Thymus (tissue), 11 donors: ENCODE results near the gene MICU2. TPM values are rescaled to one million over a fixed set of nuclear protein-coding genes. Genes with fewer than 3 reads are reported as not detected.
"Not testable (repeated sequence)": the region's sequence is repeated elsewhere in the genome, so short reads cannot be mapped to it uniquely, and the experiment has no call there.

Source experiments
- DNase-seq, 9 donors: peaks; one replicate each; pipeline ENCODE4 v3.0.0-alpha.2; 2013; ENCODE audit warnings: low spot score in 9 of 9, low read depth in 6 of 9, missing footprints in 1 of 9
- H3K27ac ChIP-seq, 2 donors: one replicate each; pipeline ENCODE4 v1.5.1; 2013; ENCODE audit warnings: control low read depth in 1 of 2, low read depth in 1 of 2, low read length in 1 of 2, mild to moderate bottlenecking in 1 of 2, moderate library complexity in 1 of 2
- H3K27me3 ChIP-seq, 2 donors: one replicate each; pipeline ENCODE4 v1.5.1; 2013; ENCODE audit warnings: low read length in 1 of 2; ENCODE audit not compliant: control insufficient read depth in 2 of 2, insufficient read depth in 1 of 2
- H3K36me3 ChIP-seq, 2 donors: one replicate each; pipeline ENCODE4 v1.5.1; 2013; ENCODE audit warnings: low read length in 1 of 2, mild to moderate bottlenecking in 1 of 2, moderate library complexity in 1 of 2; ENCODE audit not compliant: control insufficient read depth in 2 of 2, insufficient read depth in 2 of 2
- H3K4me1 ChIP-seq, 2 donors: one replicate each; pipeline ENCODE4 v1.5.1; 2013; ENCODE audit warnings: low read length in 2 of 2; ENCODE audit not compliant: control insufficient read depth in 2 of 2, insufficient read depth in 2 of 2
- H3K4me3 ChIP-seq, 2 donors: one replicate each; pipeline ENCODE4 v1.5.1; 2013; ENCODE audit warnings: low read length in 2 of 2, control low read depth in 1 of 2, mild to moderate bottlenecking in 1 of 2
- H3K9me3 ChIP-seq, 2 donors: one replicate each; pipeline ENCODE4 v1.5.1; 2013; ENCODE audit warnings: low read length in 1 of 2, mild to moderate bottlenecking in 1 of 2; ENCODE audit not compliant: control insufficient read depth in 2 of 2, insufficient read depth in 1 of 2
- WGBS: extraction: QIAGEN DNeasy Blood & Tissue Kit; methylation state at CpG from one replicate; pipeline ENCODE4 v1.1.7; 2013; 5-methylcytosine and 5-hydroxymethylcytosine counted together
- polyA plus RNA-seq: library from polyadenylated mRNA; stranded (reverse); fragments of 200-250 nt; gene quantifications from one replicate; pipeline ENCODE4 v1.2.3, GENCODE V29; 2013
- total RNA-seq: library from RNA; stranded (reverse); fragments of 120-200 nt; gene quantifications from one replicate; pipeline ENCODE4 v1.2.4, GENCODE V29; 2013
- donor health status: healthy.

The MICU2 gene
- total and polyA plus RNA-seq, 2 donors, result 47.5 to 80.0 TPM

- 98% methylated on average over 5 of the region's 5 CpGs for WGBS
These were observed 15.6 kb downstream of the MICU2 start for GRCh38 chr13:21588411-21588810.

GRCh38 chr13:21584973-21585592, 18.9 kb downstream of the MICU2 start:
- WGBS, result 99% methylated on average over 1 of the region's 1 CpG
- peaks cover 0 to under 1% of the 10 kb centered on the region in 2 donors for H3K4me1 ChIP-seq
- H3K9me3 ChIP-seq, result peaks cover 0 to 2% of the 10 kb centered on the region in 2 donors
- H3K27me3 ChIP-seq, result no peaks in the 10 kb centered on the region
- H3K27ac ChIP-seq, result no peak overlapping the region
- H3K36me3 ChIP-seq, result no peaks in the 10 kb centered on the region
- H3K4me3 ChIP-seq, result no peak overlapping the region
- no peak for DNase-seq

More at GRCh38 chr13:21588411-21588810, 15.6 kb downstream of the MICU2 start:
- not testable (repeated sequence) for H3K36me3 ChIP-seq, H3K27ac ChIP-seq, DNase-seq, H3K9me3 ChIP-seq, H3K27me3 ChIP-seq, H3K4me3 ChIP-seq, H3K4me1 ChIP-seq

- Histone ChIP-seq H3K27ac (no peak overlapping the region), H3K27me3 (no peaks in the 10 kb centered on the region), H3K9me3 (peaks cover 0 to 2% of the 10 kb centered on the region in 2 donors), H3K4me3 (no peak overlapping the region), H3K4me1 (peaks cover 0 to 3% of the 10 kb centered on the region in 2 donors), H3K36me3 (no peaks in the 10 kb centered on the region)
- 93% methylated on average over 2 of the region's 2 CpGs for WGBS
- no peak for DNase-seq
These were observed 20.5 kb downstream of the MICU2 start for GRCh38 chr13:21583478-21583877.

- no peak overlapping the region for H3K27ac ChIP-seq
These were observed 23.2 kb downstream of the MICU2 start for GRCh38 chr13:21580736-21581135.

GRCh38 chr13:21579754-21580316, 24.1 kb downstream of the MICU2 start:
- H3K4me1 ChIP-seq, result peaks cover 0 to 3% of the 10 kb centered on the region in 2 donors
- peaks cover 0 to 2% of the 10 kb centered on the region in 2 donors for H3K9me3 ChIP-seq
- H3K4me3 ChIP-seq, result no peak overlapping the region
- peak in 1 of 9 donors; percentile 14 for DNase-seq
- no peaks in the 10 kb centered on the region for H3K36me3 ChIP-seq
- no peaks in the 10 kb centered on the region for H3K27me3 ChIP-seq
- over 99% methylated on average over 3 of the region's 3 CpGs for WGBS
- no peak overlapping the region for H3K27ac ChIP-seq

More at GRCh38 chr13:21580736-21581135, 23.2 kb downstream of the MICU2 start:
- DNase-seq, result no peak
- Histone ChIP-seq H3K9me3 (peaks cover 0 to 2% of the 10 kb centered on the region in 2 donors), H3K27me3 (no peaks in the 10 kb centered on the region), H3K36me3 (no peaks in the 10 kb centered on the region), H3K4me3 (no peak overlapping the region), H3K4me1 (peaks cover 0 to 3% of the 10 kb centered on the region in 2 donors)

- peaks cover 0 to 2% of the 10 kb centered on the region in 2 donors for H3K9me3 ChIP-seq
- H3K4me1 ChIP-seq, result peaks cover 0 to 3% of the 10 kb centered on the region in 2 donors
- no peaks in the 10 kb centered on the region for H3K27me3 ChIP-seq
- H3K27ac ChIP-seq, result no peak overlapping the region
- DNase-seq, result no peak
- H3K36me3 ChIP-seq, result no peaks in the 10 kb centered on the region
- WGBS, result 99% methylated on average over 1 of the region's 1 CpG
- H3K4me3 ChIP-seq, result no peak overlapping the region
These were observed 25.2 kb downstream of the MICU2 start for GRCh38 chr13:21578748-21579147.

- H3K36me3 ChIP-seq, result no peaks in the 10 kb centered on the region
- DNase-seq, result no peak
- H3K4me1 ChIP-seq, result peaks cover 0 to 3% of the 10 kb centered on the region in 2 donors
- no peaks in the 10 kb centered on the region for H3K9me3 ChIP-seq
- no peak overlapping the region for H3K4me3 ChIP-seq
- H3K27ac ChIP-seq, result no peak overlapping the region
- no peaks in the 10 kb centered on the region for H3K27me3 ChIP-seq
These were observed 27.5 kb downstream of the MICU2 start for GRCh38 chr13:21576426-21576825.

- 91% methylated on average over 2 of the region's 2 CpGs for WGBS
- no peak for DNase-seq
- no peak overlapping the region for H3K4me3 ChIP-seq
- H3K4me1 ChIP-seq, result no peaks in the 10 kb centered on the region
- no peaks in the 10 kb centered on the region for H3K9me3 ChIP-seq
- H3K27me3 ChIP-seq, result no peaks in the 10 kb centered on the region
- no peak overlapping the region for H3K27ac ChIP-seq
- no peaks in the 10 kb centered on the region for H3K36me3 ChIP-seq
These were observed 29.9 kb downstream of the MICU2 start for GRCh38 chr13:21573920-21574712.

- 96% methylated on average over 3 of the region's 3 CpGs for WGBS
- no peak for DNase-seq
- no peak overlapping the region for H3K27ac ChIP-seq
- H3K4me3 ChIP-seq, result no peak overlapping the region
- no peaks in the 10 kb centered on the region for H3K27me3 ChIP-seq
- H3K36me3 ChIP-seq, result peaks cover 7 to 10% of the 10 kb centered on the region in 2 donors
- H3K9me3 ChIP-seq, result no peaks in the 10 kb centered on the region
- H3K4me1 ChIP-seq, result no peaks in the 10 kb centered on the region
These were observed 34.3 kb downstream of the MICU2 start for GRCh38 chr13:21569686-21570085.
